Stimulated activated CD8-positive, alpha-beta memory T cell treated with anti-CD3 and anti-CD28 coated beads, Interleukin-7, amount 100 ng/mL, for 48 hours (primary cell): ENCODE data around the gene TSPY10.
"Not testable (repeated sequence)": the region's sequence is repeated elsewhere in the genome, so short reads cannot be mapped to it uniquely, and the experiment has no call there.

Source experiments
- DNase-seq, 2 donors: peaks; one replicate each; pipeline ENCODE4 v3.0.0-alpha.2; 2020; ENCODE audit warnings: low read depth in 1 of 2; ENCODE audit errors: extremely low read depth in 1 of 2

Gene TSPY10

GRCh38 chrY:9527580-9527979 lies at the start of gene TSPY10:
Gene TSPY10, plus strand, starts transcription at chrY:9527880. Its CDS starts 46 bp downstream, at chrY:9527926.
- not testable (repeated sequence) for DNase-seq

- not testable (repeated sequence) for DNase-seq
Observed at GRCh38 chrY:9486967-9487366, 40.7 kb upstream of the TSPY10 start, which contains the start of gene TSPY9. Gene TSPY9, plus strand, starts transcription at chrY:9487267. Its CDS starts 46 bp downstream, at chrY:9487313.

- DNase-seq = not testable (repeated sequence)
Observed at GRCh38 chrY:9504396-9504795, 23.3 kb upstream of the TSPY10 start.

- DNase-seq = not testable (repeated sequence)
Observed at GRCh38 chrY:9516287-9516686, 11.4 kb upstream of the TSPY10 start.
